ENCODE measurements around the gene EFNA1.
A peak's percentile ranks its signal among the peaks of the same experiment; 100 is the strongest.

DNA sequence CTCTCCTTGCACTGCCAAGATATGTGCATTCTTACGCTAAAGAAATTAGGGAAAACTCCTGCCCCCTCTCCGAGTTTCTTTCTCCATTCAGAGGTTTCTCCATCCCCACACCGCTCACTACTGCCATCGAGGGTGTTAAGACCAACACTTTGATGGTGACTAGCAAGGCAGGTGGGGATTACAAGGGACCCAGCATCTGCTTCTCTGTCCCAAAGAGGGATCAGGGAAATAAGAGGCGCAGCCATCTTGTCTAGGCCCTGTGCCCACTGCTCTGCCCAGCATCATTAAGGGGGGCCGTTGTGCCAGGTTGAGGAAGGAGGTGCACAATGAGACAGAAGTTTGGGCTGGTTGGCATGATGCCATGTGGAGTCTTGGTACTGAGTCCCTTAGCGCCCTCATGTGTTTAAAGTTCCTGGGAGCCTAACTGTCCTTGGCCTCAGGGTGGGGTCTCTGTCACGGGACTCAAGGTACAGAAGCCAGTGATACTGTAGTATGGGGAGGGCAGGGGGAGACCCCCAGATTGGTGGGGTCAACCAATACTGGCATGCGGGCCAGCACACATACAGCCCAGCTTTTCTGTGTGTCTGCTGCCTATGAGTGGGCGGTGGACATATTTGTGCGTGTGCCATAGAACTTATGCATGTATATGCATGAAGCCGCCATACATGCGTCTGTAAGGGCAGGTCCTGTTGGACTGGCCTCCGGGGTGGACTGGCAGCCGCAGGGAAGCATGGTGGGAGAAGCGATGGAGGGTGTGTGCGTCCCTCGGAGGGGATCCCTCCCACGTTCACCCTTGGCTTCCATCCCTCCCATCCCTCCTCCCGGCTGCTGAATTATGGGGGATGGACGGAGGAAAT is 43.6 kb upstream of the EFNA1 start:
- TF ChIP-seq, protein P1, sequence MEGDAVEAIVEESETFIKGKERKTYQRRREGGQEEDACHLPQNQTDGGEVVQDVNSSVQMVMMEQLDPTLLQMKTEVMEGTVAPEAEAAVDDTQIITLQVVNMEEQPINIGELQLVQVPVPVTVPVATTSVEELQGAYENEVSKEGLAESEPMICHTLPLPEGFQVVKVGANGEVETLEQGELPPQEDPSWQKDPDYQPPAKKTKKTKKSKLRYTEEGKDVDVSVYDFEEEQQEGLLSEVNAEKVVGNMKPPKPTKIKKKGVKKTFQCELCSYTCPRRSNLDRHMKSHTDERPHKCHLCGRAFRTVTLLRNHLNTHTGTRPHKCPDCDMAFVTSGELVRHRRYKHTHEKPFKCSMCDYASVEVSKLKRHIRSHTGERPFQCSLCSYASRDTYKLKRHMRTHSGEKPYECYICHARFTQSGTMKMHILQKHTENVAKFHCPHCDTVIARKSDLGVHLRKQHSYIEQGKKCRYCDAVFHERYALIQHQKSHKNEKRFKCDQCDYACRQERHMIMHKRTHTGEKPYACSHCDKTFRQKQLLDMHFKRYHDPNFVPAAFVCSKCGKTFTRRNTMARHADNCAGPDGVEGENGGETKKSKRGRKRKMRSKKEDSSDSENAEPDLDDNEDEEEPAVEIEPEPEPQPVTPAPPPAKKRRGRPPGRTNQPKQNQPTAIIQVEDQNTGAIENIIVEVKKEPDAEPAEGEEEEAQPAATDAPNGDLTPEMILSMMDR (IDR thresholded peaks at IDR 0.05), result peak in 2 of 4 donors; percentile 14 to 16
- TF ChIP-seq POLR2A (IDR thresholded peaks at IDR 0.05), result no peak

Measured in right lobe of liver (tissue), 4 donors.